Activated T-cell treated with anti-CD3 and anti-CD28 coated beads for 1 hour (primary cell): ENCODE data around the gene CCDC197.

Source experiments
- DNase-seq: peaks from one replicate; pipeline ENCODE4 v3.0.0-alpha.2; 2020; ENCODE audit warnings: low read depth

The CCDC197 gene

DNA sequence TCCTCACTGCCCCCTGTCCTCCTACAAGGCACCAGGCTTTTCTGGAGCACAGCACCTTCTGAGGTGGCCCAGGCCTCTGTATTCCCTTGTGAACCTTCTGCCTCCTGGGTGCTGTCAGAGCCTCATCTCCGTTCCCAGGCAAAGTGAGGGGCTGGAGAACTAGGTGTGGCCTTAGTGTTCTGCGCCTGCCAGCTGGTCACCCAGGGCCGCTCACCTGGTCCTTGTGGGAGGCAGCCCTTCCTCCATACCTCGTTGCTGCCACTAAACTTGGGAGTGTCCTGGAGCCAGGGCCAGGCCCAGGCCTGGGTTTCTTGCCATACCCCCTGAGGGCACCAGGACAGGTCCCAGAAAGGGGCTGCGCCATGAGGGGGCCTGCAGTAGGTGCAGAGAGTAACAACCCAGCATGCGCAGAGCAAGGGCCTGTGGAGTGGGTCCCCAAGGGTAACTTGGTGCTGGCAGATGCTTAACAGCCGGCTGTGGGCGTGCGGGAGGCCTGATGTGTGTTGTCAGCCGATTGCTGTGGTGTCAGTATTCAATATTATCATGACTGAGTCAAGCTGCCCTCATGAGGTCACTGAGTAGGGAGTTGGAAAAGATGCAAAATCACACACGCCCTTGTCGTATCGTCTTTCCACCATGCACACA lies 46.1 kb downstream of the CCDC197 start:
- no peak for DNase-seq

DNA sequence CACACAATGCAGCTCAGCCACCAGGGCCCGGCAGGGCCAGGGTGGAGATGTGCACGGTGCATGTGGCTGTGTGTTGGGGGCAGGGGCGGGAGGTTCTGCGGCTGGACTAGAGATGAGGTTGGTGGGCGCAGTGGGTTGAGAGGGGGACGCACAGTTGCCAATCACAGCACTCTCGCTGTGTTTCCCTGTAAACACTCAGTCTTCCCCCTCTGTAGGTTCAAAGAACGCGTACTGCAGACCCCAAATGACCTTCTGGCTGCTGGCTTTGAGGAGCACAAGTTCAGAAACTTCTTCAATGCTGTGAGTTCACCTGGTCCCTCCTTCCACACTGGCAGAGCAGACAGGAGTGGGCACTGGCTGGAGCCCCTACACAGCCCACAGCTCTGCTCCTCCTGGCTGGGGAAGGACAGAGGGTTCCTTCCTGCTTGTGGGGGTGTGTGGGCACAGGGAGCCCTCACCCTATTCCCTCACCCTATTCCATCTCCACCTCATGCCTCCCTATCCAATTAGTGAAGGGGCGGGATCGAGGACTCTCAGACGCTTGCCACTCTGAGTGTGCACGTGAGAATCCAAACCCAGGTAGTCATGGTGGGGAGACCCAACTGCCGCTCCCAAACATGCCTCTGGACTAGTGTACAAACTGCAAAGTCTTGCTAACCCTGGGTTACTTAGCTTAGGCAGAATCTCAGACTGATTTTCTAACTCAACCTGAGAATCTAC lies 46.8 kb downstream of the CCDC197 start:
- DNase-seq: no peak

GRCh38 chr14:94044476-94045091 lies 47.5 kb downstream of the CCDC197 start:
- no peak for DNase-seq

- no peak for DNase-seq
Measured at GRCh38 chr14:94045101-94045500, 48.0 kb downstream of the CCDC197 start.

GRCh38 chr14:94045563-94046345 lies 48.7 kb downstream of the CCDC197 start:
- no peak for DNase-seq

DNA sequence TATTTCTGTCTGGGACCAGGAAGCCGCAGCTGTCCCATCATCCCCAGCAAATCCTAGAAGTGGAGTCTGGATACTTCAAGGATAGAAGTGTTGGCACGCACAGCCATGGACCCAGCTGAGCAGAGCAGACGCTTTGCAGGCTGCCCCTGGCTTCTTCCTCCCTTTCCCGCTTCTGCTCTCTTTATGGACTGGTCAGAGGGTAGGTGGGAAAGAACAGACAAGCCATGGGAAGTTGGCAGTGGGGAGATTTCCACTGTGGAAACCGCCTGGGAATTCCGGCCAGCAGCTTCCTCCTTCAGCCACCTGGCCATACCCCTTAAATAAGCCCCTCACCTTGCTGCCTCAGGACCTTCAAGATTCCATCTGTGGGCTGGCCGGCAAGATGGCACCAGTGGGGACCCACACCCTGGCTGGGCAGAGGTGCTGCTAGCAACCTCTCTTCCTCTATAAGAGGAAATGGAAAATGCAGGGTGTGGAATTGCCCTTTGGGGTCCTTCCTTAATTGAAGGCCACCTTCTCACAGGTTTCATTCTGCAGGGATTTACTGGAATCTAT lies 49.7 kb downstream of the CCDC197 start:
- DNase-seq: no peak

DNA sequence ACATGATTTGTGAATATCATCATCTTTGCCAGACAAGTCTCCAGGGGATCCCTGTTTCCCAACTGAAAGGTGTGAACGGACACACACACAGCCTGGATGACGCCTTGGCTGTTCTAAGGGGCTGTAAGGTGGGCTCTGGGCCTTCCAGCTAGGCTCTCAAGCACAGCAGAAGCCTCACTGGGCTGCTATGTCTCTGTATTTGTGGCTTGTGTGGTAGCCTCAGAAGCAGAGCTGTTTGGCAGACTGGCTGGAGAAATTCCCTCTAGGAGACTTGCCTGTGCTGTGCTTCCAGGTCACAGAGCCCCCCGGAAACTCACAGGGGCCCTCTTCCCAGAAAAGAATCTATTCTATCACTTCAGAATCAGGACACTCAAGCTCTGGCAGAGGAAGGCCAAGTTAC lies 50.5 kb downstream of the CCDC197 start:
- DNase-seq: no peak

GRCh38 chr14:94048691-94049624 lies 51.9 kb downstream of the CCDC197 start:
- no peak for DNase-seq

- DNase-seq: no peak
Measured at GRCh38 chr14:94049625-94050023, 52.5 kb downstream of the CCDC197 start.

DNA sequence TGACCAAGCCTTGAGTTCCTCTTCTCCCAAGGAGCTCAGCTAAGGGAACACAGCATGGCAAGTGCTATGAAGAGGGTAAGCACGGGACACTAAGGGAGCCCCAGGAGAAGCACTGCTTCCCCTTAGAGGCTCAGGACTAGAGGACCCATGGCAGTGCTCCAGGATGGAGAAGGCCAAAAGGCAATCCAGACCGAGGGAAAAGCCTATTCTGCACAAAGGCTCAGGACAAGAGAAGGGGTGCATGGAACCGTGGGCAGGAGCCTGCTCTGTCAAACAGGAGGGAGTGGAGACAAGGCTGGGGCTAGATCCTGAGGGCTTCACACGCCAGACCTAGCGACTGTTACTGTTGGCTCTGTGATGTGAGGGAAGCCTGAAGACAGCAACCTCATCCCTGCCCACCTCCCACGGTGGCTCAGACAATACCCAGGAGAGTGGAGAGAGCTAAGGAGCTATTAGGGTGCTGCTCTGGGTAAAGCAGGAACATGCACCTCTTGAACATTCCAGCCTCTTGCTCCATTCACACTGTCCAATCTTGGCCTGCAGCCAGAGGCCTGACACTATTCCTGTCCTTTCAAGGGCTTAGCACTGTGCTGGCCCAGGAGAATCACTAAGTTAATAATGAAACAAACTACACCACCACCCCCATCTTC lies 53.3 kb downstream of the CCDC197 start:
- DNase-seq: no peak

GRCh38 chr14:94051115-94051514 lies 54.0 kb downstream of the CCDC197 start:
- DNase-seq: no peak

- DNase-seq: no peak
Measured at GRCh38 chr14:94051779-94052178, 54.7 kb downstream of the CCDC197 start.

GRCh38 chr14:94052199-94052598 lies 55.1 kb downstream of the CCDC197 start:
- DNase-seq: no peak

GRCh38 chr14:94052662-94053061 lies 55.6 kb downstream of the CCDC197 start:
- DNase-seq: no peak

DNA sequence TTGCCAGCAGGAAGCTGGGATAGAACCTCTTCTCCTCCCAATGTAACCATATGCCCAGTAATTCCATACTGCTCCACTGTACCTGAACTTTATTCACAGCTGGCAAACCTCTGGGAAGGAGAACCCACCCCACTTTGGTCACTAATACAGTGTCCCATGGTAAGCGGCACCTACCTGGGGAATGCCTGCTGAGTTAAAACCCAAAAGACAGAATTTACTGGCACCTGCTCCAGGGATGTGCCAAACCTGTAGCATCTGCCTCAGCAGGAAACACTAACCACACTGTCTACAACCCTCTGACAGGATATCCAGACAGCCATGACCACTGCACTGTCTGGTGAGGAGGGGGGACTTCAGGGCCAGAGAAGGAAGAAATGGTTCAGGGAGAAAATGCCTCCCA lies 57.3 kb downstream of the CCDC197 start:
- no peak for DNase-seq

- no peak for DNase-seq
Measured at GRCh38 chr14:94054936-94055335, 57.8 kb downstream of the CCDC197 start.

- DNase-seq: no peak
Measured at GRCh38 chr14:94056579-94057308, 59.6 kb downstream of the CCDC197 start.

- DNase-seq: no peak
Measured at GRCh38 chr14:94058128-94058673, 61.1 kb downstream of the CCDC197 start.
